AG08395 (cell line): ENCODE measurements around the gene MDN1.
"Not testable (repeated sequence)": the region's sequence is repeated elsewhere in the genome, so short reads cannot be mapped to it uniquely, and the experiment has no call there.

Experiments used
- DNase-seq: peaks from one replicate; pipeline ENCODE4 v3.0.0; 2012; ENCODE audit warnings: mixed read lengths, low spot score

Gene MDN1

GRCh38 chr6:89644864-89645263 is 174.7 kb downstream of the MDN1 start:
- DNase-seq: no peak

- DNase-seq: no peak
Measured at GRCh38 chr6:89643406-89643805, 176.2 kb downstream of the MDN1 start.

GRCh38 chr6:89642956-89643355 is 176.6 kb downstream of the MDN1 start:
- no peak for DNase-seq

GRCh38 chr6:89641581-89641980 is 178.0 kb downstream of the MDN1 start:
- DNase-seq: not testable (repeated sequence)

GRCh38 chr6:89640804-89641203 is 178.8 kb downstream of the MDN1 start:
- DNase-seq: peak; percentile 9

- peak; percentile 98 for DNase-seq
Measured at GRCh38 chr6:89638320-89639195, 181.0 kb downstream of the MDN1 start, which contains the start of gene LYRM2. LYRM2 (minus strand) TSS chr6:89638747; CDS start chr6:89638716, 31 bp downstream.

- DNase-seq: no peak
Measured at GRCh38 chr6:89637960-89638319, 181.7 kb downstream of the MDN1 start.

GRCh38 chr6:89636412-89636811 is 183.2 kb downstream of the MDN1 start:
- DNase-seq: not testable (repeated sequence)

GRCh38 chr6:89630488-89630887 is 189.1 kb downstream of the MDN1 start:
- no peak for DNase-seq

- DNase-seq: no peak
Measured at GRCh38 chr6:89623749-89624148, 195.8 kb downstream of the MDN1 start.

GRCh38 chr6:89619567-89619966 is 200.0 kb downstream of the MDN1 start:
- DNase-seq: no peak

- DNase-seq: no peak
Measured at GRCh38 chr6:89618026-89618425, 201.6 kb downstream of the MDN1 start.

GRCh38 chr6:89616531-89616930 is 203.1 kb downstream of the MDN1 start:
- DNase-seq: no peak

GRCh38 chr6:89615882-89616281 is 203.7 kb downstream of the MDN1 start:
- DNase-seq: no peak

GRCh38 chr6:89613790-89614189 is 205.8 kb downstream of the MDN1 start:
- no peak for DNase-seq

GRCh38 chr6:89612121-89612520 is 207.5 kb downstream of the MDN1 start:
- no peak for DNase-seq

GRCh38 chr6:89611666-89612065 is 207.9 kb downstream of the MDN1 start:
- peak; percentile 44 for DNase-seq

GRCh38 chr6:89610149-89610642 is 209.4 kb downstream of the MDN1 start:
- DNase-seq: peak; percentile 48

GRCh38 chr6:89605861-89606260 is 213.7 kb downstream of the MDN1 start:
- DNase-seq: no peak

- no peak for DNase-seq
Measured at GRCh38 chr6:89604653-89605052, 214.9 kb downstream of the MDN1 start.

- DNase-seq: no peak
Measured at GRCh38 chr6:89602166-89602565, 217.4 kb downstream of the MDN1 start.

- DNase-seq: no peak
Measured at GRCh38 chr6:89599727-89600126, 219.9 kb downstream of the MDN1 start.

- peak; percentile 22 for DNase-seq
Measured at GRCh38 chr6:89597988-89598387, 221.6 kb downstream of the MDN1 start.

- no peak for DNase-seq
Measured at GRCh38 chr6:89597372-89597771, 222.2 kb downstream of the MDN1 start.
